Lower leg skin (tissue), 4 donors: ENCODE measurements around the gene SULT1C3. TPM values are rescaled to one million over a fixed set of nuclear protein-coding genes. Genes with fewer than 3 reads are reported as not detected.

Source experiments
- DNase-seq, 2 donors: peaks; one replicate each; pipeline ENCODE4 v3.0.0-alpha.2; 2019; ENCODE audit warnings: low spot score in 2 of 2
- H3K4me3 ChIP-seq: fragments of 200-600 bp; sonication (generic); 2 replicates; pipeline ENCODE4 v1.5.1; 2017; ENCODE audit warnings: mild to moderate bottlenecking, low read depth; ENCODE audit not compliant: poor library complexity, severe bottlenecking
- CTCF ChIP-seq, 3 donors: fragments of 450-650 bp; IDR thresholded peaks; one replicate each; pipeline ENCODE4 v1.5.1; 2016; ENCODE audit warnings: antibody characterized with exemption in 3 of 3, mild to moderate bottlenecking in 3 of 3, moderate library complexity in 2 of 3
- POLR2A ChIP-seq, 2 donors: fragments of 450-650 bp; IDR thresholded peaks; one replicate each; pipeline ENCODE4 v1.6.1; 2016 to 2017; ENCODE audit warnings: antibody characterized with exemption in 2 of 2, mild to moderate bottlenecking in 1 of 2, moderate library complexity in 1 of 2
- WGBS, 2 donors: methylation state at CpG; one replicate each; pipeline ENCODE4 v1.1.5; 2018; 5-methylcytosine and 5-hydroxymethylcytosine counted together
- intact Hi-C: fragments of 100-400 bp; cut with DNase I; formaldehyde crosslinking; loops from one replicate; pipeline ENCODE4 v1.15.0; 2023; ENCODE audit warnings: low total_unique reads
- total RNA-seq, 4 donors: library from RNA; depleted of rRNA; stranded (reverse); fragments of >200 nt; gene quantifications; one replicate each; pipeline ENCODE4 v1.1.0, GENCODE V29; 2016

SULT1C3 gene
- total RNA-seq, 4 donors from 2014 or later, result not detected

GRCh38 chr2:108304975-108305374, 65.2 kb downstream of the SULT1C3 start:
- WGBS, 2 donors, result 75 to 76% methylated on average over 2 of the region's 2 CpGs
- intact Hi-C loops, result no loop called here
- no peak overlapping the region for H3K4me3 ChIP-seq
- DNase-seq, result no peak
- TF ChIP-seq CTCF (IDR thresholded peaks at IDR 0.05) (no peak), POLR2A (IDR thresholded peaks at IDR 0.05) (no peak)

- 86 to 90% methylated on average over 2 of the region's 2 CpGs for WGBS, 2 donors
Measured at GRCh38 chr2:108305901-108306300, 66.1 kb downstream of the SULT1C3 start.

GRCh38 chr2:108309903-108310302, 70.1 kb downstream of the SULT1C3 start:
- no peak overlapping the region for H3K4me3 ChIP-seq
- no peak for DNase-seq
- intact Hi-C loops, result loop anchor here (5.0 kb wide), 1 partner anchor 772 kb away; no protein-coding TSS in a partner anchor
- TF ChIP-seq CTCF (IDR thresholded peaks at IDR 0.05), result no peak
- no peak for TF ChIP-seq POLR2A (IDR thresholded peaks at IDR 0.05)

More at GRCh38 chr2:108305901-108306300, 66.1 kb downstream of the SULT1C3 start:
- no peak overlapping the region for H3K4me3 ChIP-seq
- no peak for DNase-seq
- TF ChIP-seq POLR2A (IDR thresholded peaks at IDR 0.05) (no peak), CTCF (IDR thresholded peaks at IDR 0.05) (no peak)
- intact Hi-C loops, result no loop called here

Other genes with a start within 250 kb of the SULT1C3 start
- under 1 TPM in 2 of 4 donors, not detected in 2; 0.23 to 0.42 TPM for gene SULT1C2, start 48.9 kb downstream of the SULT1C3 start, total RNA-seq
- gene SULT1C4, start 138.0 kb downstream of the SULT1C3 start, total RNA-seq, result 1 to 10 TPM in 2 of 4 donors, under 1 TPM in 2; 0.17 to 2.4 (median 0.93) TPM
- 10 to 100 TPM; 19.6 to 39.5 (median 21.8) TPM for gene GCC2, start 209.2 kb downstream of the SULT1C3 start, total RNA-seq